Stimulated activated naive CD4-positive, alpha-beta T cell treated with Interleukin-2 at 50 U/mL for 16 hours (primary cell): ENCODE data around the gene CELA1.
A peak's percentile ranks its signal among the peaks of the same experiment; 100 is the strongest.

Experiments
- DNase-seq: peaks from one replicate; lab custom pipeline; 2025; lab: John Stamatoyannopoulos, UW

Gene CELA1

GRCh38 chr12:51346581-51346980 is at the start of gene CELA1:
TSS of gene CELA1 (minus strand) at chr12:51346679. CDS start at chr12:51346638, 41 bp downstream.
- DNase-seq = no peak

- DNase-seq = no peak
Observed at GRCh38 chr12:51395283-51396230, 49.1 kb upstream of the CELA1 start.

GRCh38 chr12:51393676-51394545 is 47.4 kb upstream of the CELA1 start:
- DNase-seq = peak; percentile 34

- no peak for DNase-seq
Observed at GRCh38 chr12:51392556-51393237, 46.2 kb upstream of the CELA1 start.

GRCh38 chr12:51391283-51392123 is 45.0 kb upstream of the CELA1 start, which contains the start of gene GALNT6:
TSS of gene GALNT6 (minus strand) at chr12:51391406. CDS start at chr12:51379781, 11,625 bp downstream.
- peak; percentile 72 for DNase-seq

GRCh38 chr12:51390891-51391282 is 44.4 kb upstream of the CELA1 start:
- DNase-seq = no peak

GRCh38 chr12:51390457-51390856 is 44.0 kb upstream of the CELA1 start:
- DNase-seq = no peak

- no peak for DNase-seq
Observed at GRCh38 chr12:51389302-51389999, 43.0 kb upstream of the CELA1 start.

GRCh38 chr12:51388846-51389245 is 42.4 kb upstream of the CELA1 start:
- no peak for DNase-seq

GRCh38 chr12:51388069-51388799 is 41.8 kb upstream of the CELA1 start:
- DNase-seq = no peak

- DNase-seq = no peak
Observed at GRCh38 chr12:51386351-51386750, 39.9 kb upstream of the CELA1 start.

- no peak for DNase-seq
Observed at GRCh38 chr12:51383269-51383905, 36.9 kb upstream of the CELA1 start.

GRCh38 chr12:51382173-51382572 is 35.7 kb upstream of the CELA1 start:
- no peak for DNase-seq

- DNase-seq = no peak
Observed at GRCh38 chr12:51381226-51382079, 35.0 kb upstream of the CELA1 start.

GRCh38 chr12:51379571-51379970 is 33.1 kb upstream of the CELA1 start:
- no peak for DNase-seq

- no peak for DNase-seq
Observed at GRCh38 chr12:51378749-51379148, 32.3 kb upstream of the CELA1 start.

GRCh38 chr12:51377099-51377984 is 30.9 kb upstream of the CELA1 start:
- no peak for DNase-seq
